DND-41 (cell line): ENCODE data around the gene ARHGDIB.

Source experiments
- ATAC-seq: fragments of 200-7000 bp; cut with Tn5 transposase; 3 replicates; pipeline ENCODE4 v1.9.1; 2021; ENCODE audit warnings: low read depth; ENCODE audit not compliant: insufficient read depth
- DNase-seq: peaks from one replicate; pipeline ENCODE4 v3.0.0-alpha.2; 2020
- H2AFZ ChIP-seq: 2 replicates; pipeline ENCODE4 v1.6.0; 2012; ENCODE audit warnings: low read depth, low read length
- H3K27ac ChIP-seq: 2 replicates; pipeline ENCODE4 v1.5.1; 2012; ENCODE audit warnings: low read length, inconsistent platforms
- H3K27me3 ChIP-seq: fragments of 200-600 bp; sonication (generic); 2 replicates; pipeline ENCODE4 v1.6.0; 2012; ENCODE audit warnings: low read length, mild to moderate bottlenecking, inconsistent platforms; ENCODE audit not compliant: insufficient read depth, poor library complexity
- H3K36me3 ChIP-seq: 2 replicates; pipeline ENCODE4 v1.5.1; 2012; ENCODE audit warnings: low read length, inconsistent platforms; ENCODE audit not compliant: insufficient read depth
- H3K4me1 ChIP-seq: 2 replicates; pipeline ENCODE4 v1.5.1; 2012; ENCODE audit warnings: mild to moderate bottlenecking, low read length; ENCODE audit not compliant: insufficient read depth
- H3K4me2 ChIP-seq: 2 replicates; pipeline ENCODE4 v1.6.0; 2012; ENCODE audit warnings: mild to moderate bottlenecking, moderate library complexity, low read length, inconsistent platforms; ENCODE audit not compliant: insufficient read depth
- H3K4me3 ChIP-seq, 2 experiments: fragments of 200-600 bp in 1 of 2; shearing (Covaris generic) in 1 of 2; 2 replicates each; pipeline ENCODE4 v1.5.1; 2012 to 2016; ENCODE audit warnings: inconsistent platforms in 2 of 2, low read length in 2 of 2, mild to moderate bottlenecking in 2 of 2, low read depth in 1 of 2, moderate library complexity in 1 of 2
- H3K79me2 ChIP-seq: 2 replicates; pipeline ENCODE4 v1.6.0; 2012; ENCODE audit warnings: low read length, inconsistent platforms; ENCODE audit not compliant: insufficient read depth
- H3K9ac ChIP-seq: 2 replicates; pipeline ENCODE4 v1.6.0; 2012; ENCODE audit warnings: low read depth, mild to moderate bottlenecking, inconsistent platforms, low read length, moderate library complexity
- H3K9me3 ChIP-seq: 2 replicates; pipeline ENCODE4 v1.5.1; 2012; ENCODE audit warnings: low read length, moderate library complexity, mild to moderate bottlenecking, inconsistent platforms; ENCODE audit not compliant: insufficient read depth, severe bottlenecking
- H4K20me1 ChIP-seq: 2 replicates; pipeline ENCODE4 v1.6.0; 2012; ENCODE audit warnings: low read length; ENCODE audit not compliant: insufficient read depth
- CTCF ChIP-seq: IDR thresholded peaks from 2 replicates; pipeline ENCODE4 v1.5.1; 2012; ENCODE audit warnings: borderline replicate concordance, low read length, moderate library complexity, mild to moderate bottlenecking; ENCODE audit not compliant: poor library complexity, severe bottlenecking; ENCODE audit errors: extremely low read depth
- EZH2 ChIP-seq: IDR thresholded peaks from 3 replicates; pipeline ENCODE4 v1.6.1; 2012; ENCODE audit warnings: borderline replicate concordance, low read depth, mild to moderate bottlenecking, moderate library complexity, low read length, inconsistent platforms; ENCODE audit not compliant: severe bottlenecking

ARHGDIB gene

GRCh38 chr12:14946861-14947260, 14.5 kb downstream of the ARHGDIB start:
- Histone ChIP-seq H3K27ac (peak overlapping the region; percentile 95), H3K9ac (peak overlapping the region; percentile 65; the same call in 1 of the 2 replicates), H3K36me3 (peaks cover 92% of the 10 kb centered on the region), H4K20me1 (no peaks in the 10 kb centered on the region), H3K4me3 (no peak overlapping the region), H3K27me3 (no peaks in the 10 kb centered on the region), H3K79me2 (peaks cover 65% of the 10 kb centered on the region), H3K4me2 (0 out of 2 replicates have a peak overlapping the region, but pooled peaks have one; percentile 10), H3K4me1 (peaks cover 53% of the 10 kb centered on the region), H3K9me3 (no peaks in the 10 kb centered on the region), H2AFZ (no peak overlapping the region)
- ATAC-seq (no peak), DNase-seq (no peak)
- TF ChIP-seq CTCF (no peak), EZH2 (no peak)

GRCh38 chr12:14946162-14946561, 15.2 kb downstream of the ARHGDIB start:
- peaks cover 46% of the 10 kb centered on the region for H3K4me1 ChIP-seq
- no peaks in the 10 kb centered on the region for H3K27me3 ChIP-seq
- H3K79me2 ChIP-seq = peaks cover 58% of the 10 kb centered on the region
- H4K20me1 ChIP-seq = no peaks in the 10 kb centered on the region
- ATAC-seq (no peak), DNase-seq (no peak)
- peak overlapping the region; percentile 95 for H3K27ac ChIP-seq
- peaks cover 92% of the 10 kb centered on the region for H3K36me3 ChIP-seq
- H3K4me2 ChIP-seq = no peak overlapping the region
- H3K4me3 ChIP-seq = no peak overlapping the region
- no peaks in the 10 kb centered on the region for H3K9me3 ChIP-seq
- TF ChIP-seq EZH2 (no peak), CTCF (no peak)
- no peak overlapping the region for H3K9ac ChIP-seq
- H2AFZ ChIP-seq = no peak overlapping the region

GRCh38 chr12:14942196-14942931, 19.0 kb downstream of the ARHGDIB start:
- H4K20me1 ChIP-seq = no peaks in the 10 kb centered on the region
- H3K9me3 ChIP-seq = no peaks in the 10 kb centered on the region
- H3K9ac ChIP-seq = no peak overlapping the region
- H3K79me2 ChIP-seq = peaks cover 23% of the 10 kb centered on the region
- no peak overlapping the region for H2AFZ ChIP-seq
- TF ChIP-seq CTCF (no peak), EZH2 (no peak)
- H3K36me3 ChIP-seq = peaks cover 76% of the 10 kb centered on the region
- peaks cover 8% of the 10 kb centered on the region for H3K4me1 ChIP-seq
- H3K4me3 ChIP-seq = no peak overlapping the region
- DNase-seq = no peak
- 0 out of 2 replicates have a peak overlapping the region, but pooled peaks have one; percentile 41 for H3K27ac ChIP-seq
- no peak overlapping the region for H3K4me2 ChIP-seq
- H3K27me3 ChIP-seq = no peaks in the 10 kb centered on the region
- 0 out of 3 replicates have a peak, but pooled peaks have one; percentile 3 for ATAC-seq
